GM12872 (cell line): ENCODE measurements around the gene RP2.

Experiments used
- TF ChIP-seq, protein P1 (sequence below): IDR thresholded peaks from 3 replicates; pipeline ENCODE4 v1.5.1; 2011; ENCODE audit warnings: low read depth, mild to moderate bottlenecking, low read length, moderate library complexity; ENCODE audit not compliant: insufficient read depth

Gene RP2

DNA sequence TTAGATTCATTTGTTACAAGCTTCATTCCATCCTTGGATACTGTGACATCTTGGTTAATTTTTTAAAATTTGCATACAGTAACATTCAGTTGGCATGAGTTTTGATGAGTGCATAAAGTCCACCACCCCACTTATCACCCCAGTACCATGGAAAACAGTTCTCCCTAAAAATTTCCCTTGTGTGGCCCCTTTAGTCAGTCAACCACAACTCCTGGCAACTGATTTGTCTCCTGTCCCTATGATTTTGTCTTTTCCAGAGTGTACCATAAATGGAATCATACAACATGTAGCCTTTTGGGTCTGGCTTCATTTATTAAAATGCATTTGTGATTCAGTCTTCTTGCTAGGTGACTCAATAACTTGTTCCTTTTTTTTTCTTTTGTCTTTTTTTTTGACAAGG is 29.9 kb downstream of the RP2 start:
- TF ChIP-seq, protein P1, sequence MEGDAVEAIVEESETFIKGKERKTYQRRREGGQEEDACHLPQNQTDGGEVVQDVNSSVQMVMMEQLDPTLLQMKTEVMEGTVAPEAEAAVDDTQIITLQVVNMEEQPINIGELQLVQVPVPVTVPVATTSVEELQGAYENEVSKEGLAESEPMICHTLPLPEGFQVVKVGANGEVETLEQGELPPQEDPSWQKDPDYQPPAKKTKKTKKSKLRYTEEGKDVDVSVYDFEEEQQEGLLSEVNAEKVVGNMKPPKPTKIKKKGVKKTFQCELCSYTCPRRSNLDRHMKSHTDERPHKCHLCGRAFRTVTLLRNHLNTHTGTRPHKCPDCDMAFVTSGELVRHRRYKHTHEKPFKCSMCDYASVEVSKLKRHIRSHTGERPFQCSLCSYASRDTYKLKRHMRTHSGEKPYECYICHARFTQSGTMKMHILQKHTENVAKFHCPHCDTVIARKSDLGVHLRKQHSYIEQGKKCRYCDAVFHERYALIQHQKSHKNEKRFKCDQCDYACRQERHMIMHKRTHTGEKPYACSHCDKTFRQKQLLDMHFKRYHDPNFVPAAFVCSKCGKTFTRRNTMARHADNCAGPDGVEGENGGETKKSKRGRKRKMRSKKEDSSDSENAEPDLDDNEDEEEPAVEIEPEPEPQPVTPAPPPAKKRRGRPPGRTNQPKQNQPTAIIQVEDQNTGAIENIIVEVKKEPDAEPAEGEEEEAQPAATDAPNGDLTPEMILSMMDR, result no peak

DNA sequence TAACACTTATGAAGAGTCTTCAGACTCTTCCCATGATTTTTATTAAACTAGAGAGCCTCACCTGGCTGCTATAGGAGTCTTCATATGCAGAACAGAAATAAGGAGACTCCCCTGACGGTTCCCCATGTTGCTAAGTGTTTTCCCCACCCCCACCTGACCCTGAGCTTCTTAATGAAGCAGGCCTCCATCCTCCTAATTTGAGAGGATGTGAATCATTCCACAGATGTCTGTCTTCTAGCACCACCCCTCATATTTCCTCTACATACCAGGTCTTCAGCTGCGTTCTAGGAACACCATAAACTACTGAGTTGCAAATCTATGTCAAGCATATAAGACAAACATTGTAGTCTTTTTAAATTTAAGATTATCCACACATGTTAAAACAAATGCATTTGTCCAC is 36.9 kb downstream of the RP2 start:
- TF ChIP-seq, protein P1, result no peak

DNA sequence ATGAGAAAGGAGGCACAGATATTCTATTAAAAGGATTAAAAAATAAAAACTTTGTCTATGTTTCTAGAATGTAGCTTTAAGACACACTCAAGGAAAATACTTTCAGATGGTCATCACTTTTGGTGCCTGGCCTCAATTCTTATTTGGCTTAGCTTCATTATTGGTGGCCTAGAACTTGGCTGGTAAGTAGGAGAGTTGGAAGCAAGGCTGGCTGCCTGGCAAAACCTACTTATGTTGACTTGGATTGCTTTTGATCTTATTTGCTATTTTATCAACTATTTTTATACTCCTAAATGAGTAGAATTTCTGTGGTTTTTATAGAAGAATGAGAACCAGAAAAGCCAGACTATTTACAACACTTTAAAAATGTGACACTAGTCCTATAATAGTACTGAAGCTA is 40.1 kb downstream of the RP2 start:
- TF ChIP-seq, protein P1, result no peak

DNA sequence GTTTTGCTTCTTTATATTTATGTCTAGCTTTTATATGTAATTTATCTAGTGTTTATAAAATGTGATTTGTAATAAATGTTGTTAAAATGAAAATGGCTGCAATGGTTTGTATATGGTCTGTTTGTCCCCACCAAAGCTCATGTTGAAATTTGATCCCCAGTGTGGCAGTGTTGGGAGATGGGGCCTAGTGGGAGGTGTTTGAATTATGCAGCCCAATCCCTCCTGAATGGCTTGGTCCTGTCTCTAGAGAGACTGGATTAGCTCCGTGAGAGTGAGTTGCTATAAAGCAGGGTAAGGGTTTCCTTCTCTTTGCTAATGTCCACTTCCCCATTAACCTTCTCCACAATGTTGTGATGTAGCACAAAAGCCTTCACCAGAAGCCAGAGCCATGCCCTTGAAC is 45.4 kb downstream of the RP2 start:
- TF ChIP-seq, protein P1, result no peak

DNA sequence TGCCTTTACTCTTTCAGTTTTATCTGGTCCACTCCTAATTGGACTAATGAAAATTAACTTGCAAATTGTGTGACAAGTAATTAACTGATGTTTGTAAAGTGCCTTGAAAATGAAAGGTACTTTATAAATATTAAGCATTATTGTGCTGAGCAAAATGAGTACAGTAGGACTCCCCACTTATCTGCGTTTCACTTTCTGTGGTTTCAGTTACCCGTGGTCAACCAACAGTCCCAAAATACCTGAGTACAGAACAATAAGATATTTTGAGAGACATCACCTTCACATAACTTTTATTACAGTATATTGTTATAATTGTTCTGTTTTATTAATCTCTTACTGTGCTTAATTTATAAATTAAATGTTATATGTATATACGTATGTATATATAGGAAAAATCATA is 48.0 kb downstream of the RP2 start:
- TF ChIP-seq, protein P1, result no peak

DNA sequence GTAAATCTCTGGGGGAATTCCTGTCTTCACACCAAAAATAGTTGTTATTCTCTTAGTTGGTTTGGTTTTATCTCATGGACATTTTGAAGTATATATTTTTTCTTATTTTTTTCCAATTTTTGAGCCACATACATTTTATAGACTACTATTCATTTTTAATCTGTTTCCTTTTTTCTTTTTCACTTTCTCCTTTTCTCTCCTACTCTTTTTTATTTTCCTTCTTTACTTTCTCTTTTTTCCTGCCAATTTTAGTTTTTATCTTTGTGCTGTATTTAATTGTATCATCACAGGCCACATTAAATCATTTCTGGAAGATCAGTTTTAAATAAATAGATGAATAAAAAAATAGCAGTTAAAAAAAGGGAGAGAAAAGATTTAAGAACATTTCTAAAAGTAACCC is 61.4 kb downstream of the RP2 start:
- TF ChIP-seq, protein P1, result no peak

DNA sequence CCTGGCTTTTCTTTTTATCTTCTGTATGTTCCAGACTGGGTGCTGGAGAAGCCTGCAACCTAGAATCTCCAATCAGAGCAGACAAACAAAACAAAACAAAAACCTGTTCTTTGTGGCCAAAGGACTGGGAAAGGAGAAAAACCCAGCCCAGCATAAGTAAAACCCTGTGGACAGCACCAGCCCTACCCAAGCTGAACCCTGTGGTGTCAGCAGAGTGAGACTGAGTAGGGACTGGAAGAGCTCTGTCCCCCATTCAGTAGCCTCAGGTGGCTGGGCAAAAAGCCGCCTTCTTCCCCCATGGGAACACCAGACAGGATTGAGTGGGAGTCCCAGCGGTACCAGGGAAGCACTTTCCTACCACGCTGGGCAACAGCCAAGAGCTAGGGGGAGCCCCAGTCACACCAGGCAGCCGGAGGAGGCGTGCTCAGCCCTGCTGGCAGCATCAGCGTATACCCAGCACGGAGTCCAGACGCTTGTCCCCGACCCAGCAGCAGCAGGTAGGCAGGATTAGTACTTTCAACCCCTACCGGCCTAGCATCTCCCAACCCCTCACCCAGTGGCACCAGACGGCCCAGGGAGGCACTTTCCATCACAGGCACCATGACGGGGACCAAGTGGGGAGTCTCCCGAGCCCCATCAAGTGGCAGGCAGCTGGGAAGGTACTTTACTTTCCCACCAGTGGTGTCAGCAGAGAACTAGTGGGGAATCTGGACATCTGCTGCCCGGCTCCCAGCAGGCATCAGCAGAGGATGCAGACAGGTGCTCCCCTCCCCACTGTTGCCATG is 66.8 kb downstream of the RP2 start:
- TF ChIP-seq, protein P1, result peak; percentile 72
